GM04503 (cell line): Measurements from ENCODE around the gene SMOC2.
"Not testable (repeated sequence)": the region's sequence is repeated elsewhere in the genome, so short reads cannot be mapped to it uniquely, and the experiment has no call there.

Experiments used
- DNase-seq: peaks from one replicate; pipeline ENCODE4 v3.0.0-alpha.2; 2012; ENCODE audit warnings: low read depth

The SMOC2 gene

GRCh38 chr6:168606722-168607121 is 165.7 kb downstream of the SMOC2 start:
- DNase-seq = no peak

GRCh38 chr6:168607272-168608112 is 166.5 kb downstream of the SMOC2 start:
- DNase-seq = no peak

GRCh38 chr6:168608113-168608400 is 167.1 kb downstream of the SMOC2 start:
- DNase-seq = no peak

- no peak for DNase-seq
Observed at GRCh38 chr6:168609026-168609685, 168.2 kb downstream of the SMOC2 start.

GRCh38 chr6:168609914-168610490 is 169.0 kb downstream of the SMOC2 start:
- DNase-seq = no peak

GRCh38 chr6:168610966-168611365 is 170.0 kb downstream of the SMOC2 start:
- DNase-seq = not testable (repeated sequence)

GRCh38 chr6:168611691-168612090 is 170.7 kb downstream of the SMOC2 start:
- no peak for DNase-seq

GRCh38 chr6:168612586-168612985 is 171.6 kb downstream of the SMOC2 start:
- no peak for DNase-seq

GRCh38 chr6:168615837-168616236 is 174.9 kb downstream of the SMOC2 start:
- no peak for DNase-seq

- DNase-seq = no peak
Observed at GRCh38 chr6:168616816-168617765, 176.1 kb downstream of the SMOC2 start.

- no peak for DNase-seq
Observed at GRCh38 chr6:168618546-168619315, 177.7 kb downstream of the SMOC2 start.

- no peak for DNase-seq
Observed at GRCh38 chr6:168619560-168620314, 178.8 kb downstream of the SMOC2 start.

- no peak for DNase-seq
Observed at GRCh38 chr6:168620578-168620977, 179.6 kb downstream of the SMOC2 start.

GRCh38 chr6:168623736-168624135 is 182.8 kb downstream of the SMOC2 start:
- no peak for DNase-seq

GRCh38 chr6:168624540-168624939 is 183.6 kb downstream of the SMOC2 start:
- no peak for DNase-seq

GRCh38 chr6:168624948-168625347 is 184.0 kb downstream of the SMOC2 start:
- no peak for DNase-seq

GRCh38 chr6:168625602-168626001 is 184.6 kb downstream of the SMOC2 start:
- DNase-seq = no peak

- no peak for DNase-seq
Observed at GRCh38 chr6:168626046-168626602, 185.1 kb downstream of the SMOC2 start.

GRCh38 chr6:168627506-168628175 is 186.7 kb downstream of the SMOC2 start:
- no peak for DNase-seq

- DNase-seq = no peak
Observed at GRCh38 chr6:168628176-168628553, 187.2 kb downstream of the SMOC2 start.
